GM19397 (cell line): ENCODE data around the gene MRPL55.

Source experiments
- ATAC-seq: cut with Tn5 transposase; IDR thresholded peaks from one replicate; pipeline ENCODE4 v1.9.1; 2021; ENCODE audit warnings: mild to moderate bottlenecking, moderate library complexity; ENCODE audit not compliant: unreplicated experiment

Gene MRPL55

GRCh38 chr1:228102791-228103620, 6.1 kb downstream of the MRPL55 start, which contains the start of gene C1orf35:
Gene C1orf35 (minus strand): TSS chr1:228103325. CDS start chr1:228103227, 98 bp downstream.
- ATAC-seq = peak; percentile 74

DNA sequence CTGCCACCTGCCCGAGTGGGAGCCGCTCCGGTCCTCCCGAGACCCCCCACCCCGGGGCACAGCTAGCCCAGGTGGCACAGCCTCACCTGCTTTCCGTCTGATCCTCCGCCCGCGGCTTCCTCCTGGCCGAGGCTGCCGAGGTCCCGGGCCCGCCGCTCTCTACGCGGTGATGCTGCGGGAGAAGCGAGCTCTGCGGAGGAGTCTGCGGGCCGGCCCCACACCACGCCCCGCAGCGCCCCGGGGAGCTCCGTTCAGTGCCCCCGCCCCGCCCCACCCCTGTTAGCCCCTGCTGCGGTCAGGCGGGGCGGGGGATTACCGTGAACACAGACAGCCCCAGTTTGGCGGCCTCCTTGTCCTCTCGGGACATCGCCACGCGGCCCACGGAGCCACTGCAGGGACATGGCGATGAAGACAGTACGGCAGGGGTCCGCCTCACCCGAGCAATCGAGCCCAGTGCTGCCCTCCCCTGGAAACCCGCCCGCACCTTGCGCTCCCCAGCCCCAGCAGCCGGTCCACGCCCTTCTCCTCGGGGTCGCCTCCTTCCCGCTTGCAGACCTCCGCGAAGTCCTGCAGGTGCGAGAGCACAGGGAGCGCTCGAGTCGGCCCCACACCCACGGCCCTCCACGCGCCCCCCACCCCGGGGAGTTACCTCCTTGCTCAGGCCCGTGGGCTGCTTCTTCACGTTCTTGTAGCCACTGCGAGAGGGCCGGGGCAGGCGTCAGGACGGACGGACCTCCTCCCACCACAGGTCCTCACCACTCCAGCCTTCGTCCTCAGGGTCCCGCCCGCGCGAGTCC, 6.9 kb downstream of the MRPL55 start:
- peak; percentile 23 for ATAC-seq

DNA sequence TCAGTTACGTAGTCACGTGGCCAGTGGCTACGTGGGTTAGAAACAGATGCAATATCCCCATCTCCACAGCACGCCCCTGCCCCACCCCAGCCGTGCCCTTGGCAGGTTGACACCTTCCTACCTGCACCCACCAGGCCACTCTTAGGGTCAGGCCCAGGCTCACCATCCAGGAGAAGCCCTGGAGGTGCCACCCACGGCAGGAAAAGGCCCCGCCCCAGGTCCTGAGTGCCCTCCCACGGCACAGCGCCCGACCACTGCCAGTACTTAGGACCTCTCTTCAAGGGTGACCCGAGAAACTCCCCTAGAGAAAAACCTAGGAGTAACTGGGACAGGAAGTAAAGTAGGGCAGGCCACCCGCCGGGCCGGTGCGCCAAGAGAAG, 7.5 kb downstream of the MRPL55 start:
- no peak for ATAC-seq

GRCh38 chr1:228100822-228101613, 8.1 kb downstream of the MRPL55 start:
- no peak for ATAC-seq

GRCh38 chr1:228099331-228099732, 9.8 kb downstream of the MRPL55 start:
- no peak for ATAC-seq

DNA sequence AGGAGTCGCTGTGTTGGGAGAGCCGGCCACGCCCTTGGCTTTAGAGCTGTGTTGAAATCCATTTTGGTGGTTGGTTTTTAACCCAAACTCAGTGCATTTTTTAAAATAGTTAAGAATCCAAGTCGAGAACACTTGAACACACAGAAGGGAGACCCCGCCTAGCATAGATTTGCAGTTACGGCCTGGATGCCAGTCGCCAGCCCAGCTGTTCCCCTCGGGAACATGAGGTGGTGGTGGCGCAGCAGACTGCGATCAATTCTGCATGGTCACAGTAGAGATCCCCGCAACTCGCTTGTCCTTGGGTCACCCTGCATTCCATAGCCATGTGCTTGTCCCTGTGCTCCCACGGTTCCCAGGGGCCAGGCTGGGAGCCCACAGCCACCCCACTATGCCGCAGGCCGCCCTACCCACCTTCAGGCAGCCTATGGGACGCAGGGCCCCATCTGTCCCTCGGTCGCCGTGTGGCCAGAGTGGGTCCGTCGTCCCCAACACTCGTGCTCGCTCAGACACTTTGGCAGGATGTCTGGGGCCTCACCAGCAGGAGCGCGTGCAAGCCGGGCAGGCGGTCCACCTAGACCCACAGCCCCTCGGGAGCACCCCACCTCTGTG, 10.7 kb downstream of the MRPL55 start:
- ATAC-seq = no peak

- no peak for ATAC-seq
These were observed 11.6 kb downstream of the MRPL55 start for GRCh38 chr1:228097333-228098081.

DNA sequence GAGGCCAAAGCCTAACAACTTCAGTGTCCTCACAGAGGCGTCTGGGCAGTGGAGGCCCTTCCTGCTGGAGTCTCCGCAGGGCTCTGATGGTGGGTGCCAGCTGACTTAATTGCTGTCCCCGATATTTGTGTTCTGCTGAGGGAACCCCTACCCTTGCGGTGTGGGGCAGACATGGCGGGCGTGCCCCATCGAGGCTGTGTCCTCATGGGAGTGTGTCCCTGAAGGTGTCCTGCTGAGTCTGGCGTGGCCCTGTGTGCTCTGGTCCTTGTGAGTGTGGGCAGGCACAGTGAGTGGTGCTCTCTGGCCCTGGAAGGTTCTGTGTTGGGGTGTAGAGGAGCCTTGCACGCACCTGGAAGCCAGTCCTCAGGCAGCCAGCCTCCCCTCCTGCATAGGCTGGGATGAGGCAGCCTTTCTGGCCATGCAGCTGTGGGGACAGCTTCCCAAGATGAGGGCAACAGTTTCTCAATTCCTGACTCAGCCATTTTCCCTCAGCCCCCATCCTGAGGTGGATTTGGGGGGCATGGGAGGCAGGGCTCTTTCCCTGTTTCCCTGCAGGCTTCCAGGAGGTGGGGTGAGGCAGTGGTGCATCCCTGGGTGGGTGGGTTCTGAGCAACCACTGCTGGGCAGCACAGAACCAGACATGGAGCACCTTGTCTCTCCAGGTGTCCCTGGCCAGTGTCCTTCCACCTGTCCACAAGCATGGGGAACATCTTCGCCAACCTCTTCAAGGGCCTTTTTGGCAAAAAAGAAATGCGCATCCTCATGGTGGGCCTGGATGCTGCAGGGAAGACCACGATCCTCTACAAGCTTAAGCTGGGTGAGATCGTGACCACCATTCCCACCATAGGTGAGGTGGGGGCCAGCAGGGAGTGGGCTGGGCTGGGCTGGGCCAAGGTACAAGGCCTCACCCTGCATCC, 12.4 kb downstream of the MRPL55 start:
- no peak for ATAC-seq

DNA sequence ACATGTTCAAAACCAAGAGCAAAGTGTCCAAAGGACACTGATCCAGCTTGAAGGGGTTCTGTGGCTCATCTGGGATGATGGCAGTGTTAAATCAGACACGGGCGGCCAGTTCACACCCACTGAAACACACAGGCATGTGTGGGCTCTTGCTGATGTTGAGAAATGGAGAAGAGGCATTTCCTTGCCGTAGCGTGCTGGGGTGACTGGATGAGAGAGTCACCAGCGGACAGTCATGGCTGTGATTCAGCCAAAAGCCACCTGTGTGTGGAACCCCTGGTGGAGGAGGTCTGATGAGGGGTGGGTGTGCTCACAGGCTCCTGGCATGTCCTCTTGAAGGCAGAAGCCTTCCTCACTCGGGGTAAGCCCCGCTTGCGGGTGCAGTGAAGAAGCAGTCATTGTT, 13.2 kb downstream of the MRPL55 start:
- ATAC-seq = no peak

- no peak for ATAC-seq
These were observed 13.9 kb downstream of the MRPL55 start for GRCh38 chr1:228095161-228095560.

- no peak for ATAC-seq
These were observed 14.6 kb downstream of the MRPL55 start for GRCh38 chr1:228094432-228095016.

DNA sequence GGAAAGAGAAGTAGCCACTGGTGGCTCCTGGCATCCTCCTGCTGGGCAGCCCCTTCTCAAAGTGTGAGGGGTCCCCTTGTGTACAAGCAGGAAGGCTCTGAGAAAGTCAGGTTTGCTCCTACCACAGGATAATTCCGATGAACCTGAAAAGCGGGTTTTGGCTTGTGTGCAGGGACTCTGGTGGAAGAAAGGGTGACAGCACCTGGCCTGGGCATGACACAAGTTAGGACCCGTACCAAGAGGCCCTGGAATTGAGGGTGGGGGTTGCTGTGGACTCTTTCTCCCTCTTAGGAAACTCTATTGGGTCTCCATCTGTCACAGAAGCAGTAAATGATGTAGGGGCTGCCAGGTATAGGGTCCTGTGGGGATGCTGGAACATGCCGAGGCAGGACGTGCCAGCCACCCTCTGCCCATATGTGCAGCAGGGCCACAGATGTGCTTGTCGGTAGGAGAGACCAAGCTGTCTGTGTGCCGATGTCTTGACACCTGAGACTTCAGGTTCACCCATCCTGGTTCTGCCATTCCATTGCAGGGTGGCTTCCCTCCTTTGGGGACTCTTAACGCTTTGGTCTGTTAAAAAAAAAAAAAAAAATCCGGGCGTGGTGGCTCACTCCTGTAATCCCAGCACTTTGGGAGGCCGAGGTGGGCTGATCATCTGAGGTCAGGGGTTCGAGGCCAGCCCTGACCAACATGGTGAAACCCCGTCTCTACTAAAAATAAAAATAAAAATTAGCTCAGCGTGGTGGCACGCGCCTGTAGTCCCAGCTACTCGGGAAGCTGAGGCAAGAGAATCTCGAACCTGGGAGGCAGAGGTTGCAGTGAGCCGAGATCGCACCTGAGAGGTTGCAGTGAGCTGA, 15.8 kb downstream of the MRPL55 start:
- no peak for ATAC-seq

- no peak for ATAC-seq
These were observed 16.6 kb downstream of the MRPL55 start for GRCh38 chr1:228092342-228093049.

- ATAC-seq = no peak
These were observed 18.0 kb downstream of the MRPL55 start for GRCh38 chr1:228091084-228091483.

- ATAC-seq = no peak
These were observed 18.5 kb downstream of the MRPL55 start for GRCh38 chr1:228090613-228091081.

DNA sequence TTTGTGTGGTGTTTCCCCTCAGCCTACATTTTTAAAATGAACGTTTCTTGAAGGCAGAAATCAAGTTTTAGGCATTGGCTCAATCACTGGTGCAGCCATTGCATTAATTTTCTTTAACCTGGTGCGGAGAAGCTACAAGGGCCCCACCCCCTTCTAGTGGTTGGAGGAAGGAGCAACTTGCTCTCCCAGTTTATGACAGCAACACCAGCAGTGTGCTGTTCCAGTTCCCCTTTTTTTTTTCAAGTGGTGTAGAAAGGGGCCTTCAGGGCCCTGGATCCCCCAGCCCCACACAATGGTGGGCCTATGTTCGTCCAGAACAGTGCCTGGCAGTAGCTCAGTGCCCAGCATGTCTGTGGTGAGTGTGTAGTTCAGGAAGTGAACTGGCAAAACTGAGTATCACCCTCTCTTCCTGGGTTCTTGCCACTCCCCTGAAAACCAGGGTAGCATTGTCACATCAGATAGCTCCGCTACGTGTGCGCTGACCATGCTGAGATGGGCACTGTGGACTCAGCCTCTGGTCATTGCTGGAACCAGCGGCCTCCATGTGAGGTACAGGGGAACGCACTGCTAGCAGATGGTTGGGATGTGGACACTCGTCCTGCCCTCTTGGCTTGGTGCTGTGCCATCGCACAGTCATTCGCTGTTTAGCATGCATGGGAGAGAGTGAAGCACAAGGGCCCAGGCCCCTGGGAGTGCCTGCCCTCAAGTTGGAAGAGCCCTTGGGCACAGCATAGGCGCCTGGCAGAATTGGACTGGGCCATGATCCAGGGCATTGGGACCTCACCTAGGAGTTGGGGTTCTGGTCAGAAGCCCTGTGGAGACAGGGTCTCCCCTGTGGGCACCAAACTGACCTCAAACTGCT, 19.3 kb downstream of the MRPL55 start:
- no peak for ATAC-seq
